ENCODE results near the gene ADORA2A.

Gene ADORA2A

GRCh38 chr22:24463071-24463760 is 35.8 kb downstream of the ADORA2A start:
- no peak for TF ChIP-seq CTCF (IDR thresholded peaks at IDR 0.05; ENCODE audit: borderline replicate concordance, insufficient read depth, low read depth, low read length)
- H3K4me3 ChIP-seq (ENCODE audit: low read depth, low read length) = no peak overlapping the region

- H3K4me3 ChIP-seq (ENCODE audit: low read depth, low read length) = no peak overlapping the region
- no peak for TF ChIP-seq CTCF (IDR thresholded peaks at IDR 0.05; ENCODE audit: borderline replicate concordance, insufficient read depth, low read depth, low read length)
Observed at GRCh38 chr22:24465566-24465965, 38.2 kb downstream of the ADORA2A start.

GRCh38 chr22:24465975-24466374 is 38.6 kb downstream of the ADORA2A start:
- TF ChIP-seq CTCF (IDR thresholded peaks at IDR 0.05; ENCODE audit: borderline replicate concordance, insufficient read depth, low read depth, low read length) = no peak
- H3K4me3 ChIP-seq (ENCODE audit: low read depth, low read length) = no peak overlapping the region

- no peak for TF ChIP-seq CTCF (IDR thresholded peaks at IDR 0.05; ENCODE audit: borderline replicate concordance, insufficient read depth, low read depth, low read length)
- no peak overlapping the region for H3K4me3 ChIP-seq (ENCODE audit: low read depth, low read length)
Observed at GRCh38 chr22:24466716-24467328, 39.4 kb downstream of the ADORA2A start.

GRCh38 chr22:24467340-24467739 is 39.9 kb downstream of the ADORA2A start:
- no peak for TF ChIP-seq CTCF (IDR thresholded peaks at IDR 0.05; ENCODE audit: borderline replicate concordance, insufficient read depth, low read depth, low read length)
- no peak overlapping the region for H3K4me3 ChIP-seq (ENCODE audit: low read depth, low read length)

GRCh38 chr22:24471570-24471969 is 44.2 kb downstream of the ADORA2A start:
- H3K4me3 ChIP-seq (ENCODE audit: low read depth, low read length) = no peak overlapping the region
- no peak for TF ChIP-seq CTCF (IDR thresholded peaks at IDR 0.05; ENCODE audit: borderline replicate concordance, insufficient read depth, low read depth, low read length)

- no peak overlapping the region for H3K4me3 ChIP-seq (ENCODE audit: low read depth, low read length)
- TF ChIP-seq CTCF (IDR thresholded peaks at IDR 0.05; ENCODE audit: borderline replicate concordance, insufficient read depth, low read depth, low read length) = no peak
Observed at GRCh38 chr22:24473284-24473683, 45.9 kb downstream of the ADORA2A start.

All from GM12875 (cell line).